ENCODE data around the gene PHIP. TPM values are rescaled to one million over a fixed set of nuclear protein-coding genes. Genes with fewer than 3 reads are reported as not detected.

The PHIP gene
- total RNA-seq, 1 donor from 2014 or later = 129 TPM

GRCh38 chr6:78953798-78954197 lies 124.3 kb downstream of the PHIP start:
- Mint-ChIP-seq H3K27me3 (ENCODE audit: insufficient read depth, low read depth) (no peaks in the 10 kb centered on the region), H3K4me3 (no peak overlapping the region), H3K9me3 (peaks cover 38% of the 10 kb centered on the region), H3K36me3 (peaks cover 73% of the 10 kb centered on the region), H3K4me1 (no peaks in the 10 kb centered on the region), H3K27ac (no peak overlapping the region)
- no peak overlapping the region for H3K27ac ChIP-seq
- peaks cover 86% of the 10 kb centered on the region for H3K36me3 ChIP-seq
- H3K9ac ChIP-seq = no peak overlapping the region
- H3K27me3 ChIP-seq = no peaks in the 10 kb centered on the region
- H3F3A ChIP-seq (ENCODE audit: low read depth) = peaks cover 3% of the 10 kb centered on the region
- H3K79me2 ChIP-seq (ENCODE audit: low read depth) = no peaks in the 10 kb centered on the region
- H3K4me2 ChIP-seq = no peak overlapping the region
- H3K4me1 ChIP-seq = no peaks in the 10 kb centered on the region
- DNase-seq (ENCODE audit: low spot score) = no peak
- TF ChIP-seq CTCF (IDR thresholded peaks at IDR 0.05) (no peak), EZH2 (IDR thresholded peaks at IDR 0.05) (no peak), EZH2phosphoT487 (IDR thresholded peaks at IDR 0.05) (no peak)
- H2AFZ ChIP-seq (replicated peaks) = no peak overlapping the region
- no peaks in the 10 kb centered on the region for H3K9me3 ChIP-seq (ENCODE audit: low read depth)
- H3K4me3 ChIP-seq = no peak overlapping the region
- H4K20me1 ChIP-seq (ENCODE audit: low read depth) = no peaks in the 10 kb centered on the region

- no peak overlapping the region for H3K27ac ChIP-seq
- no peaks in the 10 kb centered on the region for H3K4me1 Mint-ChIP-seq
- H3K4me3 Mint-ChIP-seq = no peak overlapping the region
- H3F3A ChIP-seq (ENCODE audit: low read depth) = peaks cover 3% of the 10 kb centered on the region
- no peaks in the 10 kb centered on the region for H3K9me3 ChIP-seq (ENCODE audit: low read depth)
- no peak overlapping the region for H2AFZ ChIP-seq (replicated peaks)
- H3K9ac ChIP-seq = no peak overlapping the region
- no peaks in the 10 kb centered on the region for H3K27me3 ChIP-seq
- H3K4me2 ChIP-seq = no peak overlapping the region
- H3K4me1 ChIP-seq = no peaks in the 10 kb centered on the region
- no peaks in the 10 kb centered on the region for H4K20me1 ChIP-seq (ENCODE audit: low read depth)
- peaks cover 79% of the 10 kb centered on the region for H3K36me3 Mint-ChIP-seq
- H3K9me3 Mint-ChIP-seq = peaks cover 41% of the 10 kb centered on the region
- H3K27me3 Mint-ChIP-seq (ENCODE audit: insufficient read depth, low read depth) = no peaks in the 10 kb centered on the region
- no peak overlapping the region for H3K27ac Mint-ChIP-seq
- H3K36me3 ChIP-seq = peaks cover 85% of the 10 kb centered on the region
- DNase-seq (ENCODE audit: low spot score) = no peak
- H3K79me2 ChIP-seq (ENCODE audit: low read depth) = no peaks in the 10 kb centered on the region
- H3K4me3 ChIP-seq = no peak overlapping the region
- TF ChIP-seq EZH2 (IDR thresholded peaks at IDR 0.05) (no peak), CTCF (IDR thresholded peaks at IDR 0.05) (no peak), EZH2phosphoT487 (IDR thresholded peaks at IDR 0.05) (no peak)
Observed at GRCh38 chr6:78952362-78952761, 125.7 kb downstream of the PHIP start.

- Histone ChIP-seq H4K20me1 (ENCODE audit: low read depth) (no peaks in the 10 kb centered on the region), H3K9ac (no peak overlapping the region), H3K27me3 (no peaks in the 10 kb centered on the region), H3K36me3 (peaks cover 94% of the 10 kb centered on the region), H3F3A (ENCODE audit: low read depth) (no peaks in the 10 kb centered on the region), H2AFZ (replicated peaks) (no peak overlapping the region), H3K4me1 (no peaks in the 10 kb centered on the region), H3K27ac (no peak overlapping the region), H3K79me2 (ENCODE audit: low read depth) (no peaks in the 10 kb centered on the region), H3K9me3 (ENCODE audit: low read depth) (no peaks in the 10 kb centered on the region), H3K4me3 (no peak overlapping the region), H3K4me2 (no peak overlapping the region)
- H3K36me3 Mint-ChIP-seq = peaks cover 76% of the 10 kb centered on the region
- no peaks in the 10 kb centered on the region for H3K4me1 Mint-ChIP-seq
- peaks cover 41% of the 10 kb centered on the region for H3K9me3 Mint-ChIP-seq
- no peak for DNase-seq (ENCODE audit: low spot score)
- TF ChIP-seq EZH2 (IDR thresholded peaks at IDR 0.05) (no peak), EZH2phosphoT487 (IDR thresholded peaks at IDR 0.05) (no peak), CTCF (IDR thresholded peaks at IDR 0.05) (no peak)
- H3K27ac Mint-ChIP-seq = no peak overlapping the region
- no peaks in the 10 kb centered on the region for H3K27me3 Mint-ChIP-seq (ENCODE audit: insufficient read depth, low read depth)
- H3K4me3 Mint-ChIP-seq = no peak overlapping the region
Observed at GRCh38 chr6:78948785-78949184, 129.3 kb downstream of the PHIP start.
